Hepatocyte (in vitro differentiated cells): ENCODE measurements around the gene LAMA1. TPM values are rescaled to one million over a fixed set of nuclear protein-coding genes. Genes with fewer than 3 reads are reported as not detected.
A peak's percentile ranks its signal among the peaks of the same experiment; 100 is the strongest.

Experiments
- DNase-seq: peaks from one replicate; pipeline ENCODE4 v3.0.0-alpha.2; 2016; ENCODE audit warnings: low spot score
- H2AFZ ChIP-seq: fragments of 200-600 bp; sonication (generic); 2 replicates; pipeline ENCODE4 v1.6.0; 2016; ENCODE audit warnings: antibody characterized with exemption, mild to moderate bottlenecking
- H3K27ac ChIP-seq: fragments of 200-600 bp; sonication (generic); 2 replicates; pipeline ENCODE4 v1.5.1; 2016; ENCODE audit warnings: mild to moderate bottlenecking
- H3K27me3 ChIP-seq: fragments of 200-600 bp; sonication (generic); 2 replicates; pipeline ENCODE4 v1.6.1; 2016
- H3K36me3 ChIP-seq: fragments of 200-600 bp; sonication (generic); replicated peaks from 2 replicates; pipeline ENCODE4 v1.5.1; 2016; ENCODE audit warnings: low read depth; ENCODE audit not compliant: insufficient read depth
- H3K4me1 ChIP-seq: fragments of 200-600 bp; sonication (generic); 2 replicates; pipeline ENCODE4 v1.5.1; 2016; ENCODE audit warnings: mild to moderate bottlenecking, moderate library complexity; ENCODE audit not compliant: insufficient read depth
- H3K4me2 ChIP-seq: fragments of 200-600 bp; sonication (generic); 2 replicates; pipeline ENCODE4 v1.6.0; 2016
- H3K4me3 ChIP-seq: fragments of 200-600 bp; sonication (generic); 2 replicates; pipeline ENCODE4 v1.5.1; 2016; ENCODE audit warnings: mild to moderate bottlenecking
- H3K79me2 ChIP-seq: fragments of 200-600 bp; sonication (generic); 2 replicates; pipeline ENCODE4 v1.6.0; 2017; ENCODE audit warnings: mild to moderate bottlenecking
- H3K9me2 ChIP-seq: fragments of 200-600 bp; sonication (generic); replicated peaks from 2 replicates; pipeline ENCODE4 v1.6.0; 2017; ENCODE audit warnings: mild to moderate bottlenecking; ENCODE audit not compliant: insufficient read depth
- H3K9me3 ChIP-seq: fragments of 200-600 bp; sonication (generic); 2 replicates; pipeline ENCODE4 v1.5.1; 2016; ENCODE audit warnings: low read depth, mild to moderate bottlenecking
- H4K20me1 ChIP-seq: fragments of 200-600 bp; sonication (generic); 2 replicates; pipeline ENCODE4 v1.6.0; 2016; ENCODE audit warnings: mild to moderate bottlenecking; ENCODE audit not compliant: insufficient read depth, poor library complexity, severe bottlenecking
- CTCF ChIP-seq: fragments of 200-600 bp; sonication (generic); IDR thresholded peaks from 2 replicates; pipeline ENCODE4 v1.5.1; 2016; ENCODE audit warnings: antibody characterized with exemption, mild to moderate bottlenecking; ENCODE audit not compliant: poor library complexity
- EZH2 ChIP-seq: fragments of 200-600 bp; sonication (generic); IDR thresholded peaks from 2 replicates; pipeline ENCODE4 v1.6.1; 2016; ENCODE audit warnings: antibody characterized with exemption, mild to moderate bottlenecking, borderline replicate concordance
- EZH2phosphoT487 ChIP-seq: fragments of 200-600 bp; sonication (generic); IDR thresholded peaks from one replicate; pipeline ENCODE4 v1.6.1; 2018; ENCODE audit warnings: antibody characterized with exemption, mild to moderate bottlenecking, low read depth, moderate library complexity; ENCODE audit not compliant: unreplicated experiment, severe bottlenecking
- WGBS: methylation state at CpG from one replicate; pipeline ENCODE4 v1.1.6; 2016; ENCODE audit warnings: low lambda C conversion rate; ENCODE audit errors: missing lambda C conversion rate; 5-methylcytosine and 5-hydroxymethylcytosine counted together
- polyA plus RNA-seq: library from polyadenylated mRNA; unstranded; fragments of >200 nt; fragmentation: Nextera tagmentation; extraction: Ambion mirVana; gene quantifications from 2 replicates; pipeline ENCODE4 v1.2.1, GENCODE V29; 2016
- total RNA-seq: library from RNA; depleted of rRNA; stranded (reverse); fragments of >200 nt; gene quantifications from 2 replicates; pipeline ENCODE4 v1.2.3, GENCODE V29; 2014

Gene LAMA1
- total and polyA plus RNA-seq, 2 experiments from 2014 or later = 27.7 to 52.7 TPM

- no peak overlapping the region for H3K4me3 ChIP-seq
- no peaks in the 10 kb centered on the region for H4K20me1 ChIP-seq
- no peaks in the 10 kb centered on the region for H3K9me2 ChIP-seq
- WGBS = 88% methylated on average over 19 of the region's 19 CpGs
- no peak overlapping the region for H3K27ac ChIP-seq
- H3K27me3 ChIP-seq = no peaks in the 10 kb centered on the region
- H3K36me3 ChIP-seq = no peaks in the 10 kb centered on the region
- H3K4me1 ChIP-seq = no peaks in the 10 kb centered on the region
- H2AFZ ChIP-seq = no peak overlapping the region
- DNase-seq = no peak
- TF ChIP-seq CTCF (no peak), EZH2phosphoT487 (no peak), EZH2 (no peak)
- peak overlapping the region; percentile 52 for H3K4me2 ChIP-seq
- H3K79me2 ChIP-seq = no peaks in the 10 kb centered on the region
- H3K9me3 ChIP-seq = no peaks in the 10 kb centered on the region
These were observed 106.5 kb downstream of the LAMA1 start for GRCh38 chr18:7011142-7011541.

GRCh38 chr18:7004009-7004408, 113.6 kb downstream of the LAMA1 start:
- Histone ChIP-seq H3K9me3 (no peaks in the 10 kb centered on the region), H3K36me3 (no peaks in the 10 kb centered on the region), H3K4me2 (no peak overlapping the region), H3K4me1 (no peaks in the 10 kb centered on the region), H4K20me1 (no peaks in the 10 kb centered on the region), H2AFZ (no peak overlapping the region), H3K9me2 (no peaks in the 10 kb centered on the region), H3K27ac (no peak overlapping the region), H3K79me2 (no peaks in the 10 kb centered on the region), H3K27me3 (no peaks in the 10 kb centered on the region), H3K4me3 (no peak overlapping the region)
- no peak for TF ChIP-seq EZH2
- no peak for TF ChIP-seq EZH2phosphoT487
- no peak for TF ChIP-seq CTCF
- 94% methylated on average over 6 of the region's 6 CpGs for WGBS
- DNase-seq = no peak

- 53% methylated on average over 3 of the region's 3 CpGs for WGBS
- TF ChIP-seq CTCF (no peak), EZH2phosphoT487 (no peak), EZH2 (no peak)
- Histone ChIP-seq H3K4me3 (no peak overlapping the region), H3K79me2 (no peaks in the 10 kb centered on the region), H2AFZ (no peak overlapping the region), H3K27ac (no peak overlapping the region), H4K20me1 (no peaks in the 10 kb centered on the region), H3K4me1 (no peaks in the 10 kb centered on the region), H3K9me2 (no peaks in the 10 kb centered on the region), H3K4me2 (no peak overlapping the region), H3K9me3 (no peaks in the 10 kb centered on the region), H3K27me3 (no peaks in the 10 kb centered on the region), H3K36me3 (no peaks in the 10 kb centered on the region)
- no peak for DNase-seq
These were observed 115.5 kb downstream of the LAMA1 start for GRCh38 chr18:7002107-7002506.

GRCh38 chr18:7000484-7001096, 117.0 kb downstream of the LAMA1 start:
- Histone ChIP-seq H3K9me3 (no peaks in the 10 kb centered on the region), H3K9me2 (no peaks in the 10 kb centered on the region), H3K27me3 (no peaks in the 10 kb centered on the region), H3K4me1 (no peaks in the 10 kb centered on the region), H3K36me3 (no peaks in the 10 kb centered on the region), H4K20me1 (no peaks in the 10 kb centered on the region), H3K79me2 (no peaks in the 10 kb centered on the region), H3K27ac (no peak overlapping the region), H2AFZ (no peak overlapping the region), H3K4me3 (no peak overlapping the region), H3K4me2 (no peak overlapping the region)
- TF ChIP-seq EZH2 (no peak), CTCF (peak; percentile 71)
- WGBS = 55% methylated on average over 9 of the region's 9 CpGs
- DNase-seq = peak; percentile 26
